Brain microvascular endothelial cell (primary cell): ENCODE results near the gene DDAH1.

Experiments used
- DNase-seq: peaks from one replicate; pipeline ENCODE4 v3.0.0-alpha.2; 2020
- H3K27ac ChIP-seq: fragments of 250-450 bp; sonication (Bioruptor Pico); 2 replicates; pipeline ENCODE4 v1.5.1; 2020; ENCODE audit warnings: mild to moderate bottlenecking, moderate library complexity
- H3K27me3 ChIP-seq: fragments of 250-450 bp; sonication (Bioruptor Pico); replicated peaks from 2 replicates; pipeline ENCODE4 v1.5.1; 2020; ENCODE audit warnings: mild to moderate bottlenecking
- H3K36me3 ChIP-seq: fragments of 250-450 bp; sonication (Bioruptor Pico); replicated peaks from 2 replicates; pipeline ENCODE4 v1.5.1; 2020; ENCODE audit warnings: mild to moderate bottlenecking
- H3K4me3 ChIP-seq: 2 replicates; pipeline ENCODE4 v1.5.1; 2011; ENCODE audit warnings: low read depth, mild to moderate bottlenecking, control low read depth, low read length, moderate library complexity
- in situ Hi-C: cut with HindIII; loops from 2 replicates; pipeline ENCODE4 v1.10.0; 2017; ENCODE audit warnings: low sequenced_read_pairs, low pct_ligation_motif_present
- TF ChIP-seq, protein P1 (sequence below): IDR thresholded peaks from 2 replicates; pipeline ENCODE4 v1.5.1; 2011; ENCODE audit warnings: low read depth, mild to moderate bottlenecking, moderate library complexity, low read length, control low read depth, inconsistent platforms; ENCODE audit errors: missing control alignments

DDAH1 gene

DNA sequence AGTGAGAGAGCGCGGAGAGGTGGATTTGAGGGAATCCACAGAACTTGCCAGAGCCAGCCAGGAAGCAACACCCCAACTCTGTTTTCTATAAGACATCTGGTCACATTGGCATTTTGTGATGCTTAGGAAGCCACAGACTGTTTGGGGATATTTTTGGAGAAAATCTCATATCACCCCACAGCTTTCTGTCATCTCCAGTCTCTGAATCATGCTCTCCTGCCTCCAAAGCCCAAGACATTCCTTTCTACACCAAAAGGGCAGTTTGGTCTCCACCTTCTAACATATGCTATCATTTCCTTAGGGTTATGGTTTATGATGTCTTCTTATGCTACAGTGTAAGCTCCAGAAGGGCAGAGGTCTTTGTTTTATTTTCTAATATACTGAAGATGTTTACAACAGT lies 174.1 kb downstream of the DDAH1 start:
- Histone ChIP-seq H3K27ac (no peak overlapping the region), H3K27me3 (no peaks in the 10 kb centered on the region), H3K36me3 (no peaks in the 10 kb centered on the region), H3K4me3 (no peak overlapping the region)
- no peak for DNase-seq
- TF ChIP-seq, protein P1, sequence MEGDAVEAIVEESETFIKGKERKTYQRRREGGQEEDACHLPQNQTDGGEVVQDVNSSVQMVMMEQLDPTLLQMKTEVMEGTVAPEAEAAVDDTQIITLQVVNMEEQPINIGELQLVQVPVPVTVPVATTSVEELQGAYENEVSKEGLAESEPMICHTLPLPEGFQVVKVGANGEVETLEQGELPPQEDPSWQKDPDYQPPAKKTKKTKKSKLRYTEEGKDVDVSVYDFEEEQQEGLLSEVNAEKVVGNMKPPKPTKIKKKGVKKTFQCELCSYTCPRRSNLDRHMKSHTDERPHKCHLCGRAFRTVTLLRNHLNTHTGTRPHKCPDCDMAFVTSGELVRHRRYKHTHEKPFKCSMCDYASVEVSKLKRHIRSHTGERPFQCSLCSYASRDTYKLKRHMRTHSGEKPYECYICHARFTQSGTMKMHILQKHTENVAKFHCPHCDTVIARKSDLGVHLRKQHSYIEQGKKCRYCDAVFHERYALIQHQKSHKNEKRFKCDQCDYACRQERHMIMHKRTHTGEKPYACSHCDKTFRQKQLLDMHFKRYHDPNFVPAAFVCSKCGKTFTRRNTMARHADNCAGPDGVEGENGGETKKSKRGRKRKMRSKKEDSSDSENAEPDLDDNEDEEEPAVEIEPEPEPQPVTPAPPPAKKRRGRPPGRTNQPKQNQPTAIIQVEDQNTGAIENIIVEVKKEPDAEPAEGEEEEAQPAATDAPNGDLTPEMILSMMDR = no peak
- in situ Hi-C loops = no loop called here

DNA sequence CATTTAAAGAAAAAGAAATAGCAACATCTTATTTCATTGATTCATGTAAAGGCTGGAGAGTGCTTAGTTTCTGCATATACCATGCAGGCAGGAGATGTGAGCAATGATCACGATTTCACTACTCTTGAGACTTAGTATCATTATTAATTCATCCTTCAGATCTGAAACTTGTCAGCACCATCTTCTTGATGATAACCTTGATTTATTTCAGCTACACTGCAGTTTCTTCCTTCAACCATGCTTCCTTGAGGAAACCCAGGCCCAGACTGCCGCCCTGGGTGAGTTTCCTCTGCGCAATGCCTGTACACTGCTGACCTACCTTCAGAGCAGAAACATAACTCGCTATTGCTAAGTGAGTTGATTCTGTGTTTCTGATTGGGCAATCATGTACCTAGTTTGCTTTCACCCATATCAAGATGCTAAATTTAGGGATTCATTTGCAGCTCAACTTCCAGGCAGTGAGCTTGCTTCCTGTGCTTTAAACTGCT lies 175.1 kb downstream of the DDAH1 start:
- H3K27ac ChIP-seq = peak overlapping the region; percentile 42
- in situ Hi-C loops = no loop called here
- H3K36me3 ChIP-seq = no peaks in the 10 kb centered on the region
- no peak for DNase-seq
- no peak overlapping the region for H3K4me3 ChIP-seq
- no peaks in the 10 kb centered on the region for H3K27me3 ChIP-seq
- TF ChIP-seq, protein P1 = no peak

DNA sequence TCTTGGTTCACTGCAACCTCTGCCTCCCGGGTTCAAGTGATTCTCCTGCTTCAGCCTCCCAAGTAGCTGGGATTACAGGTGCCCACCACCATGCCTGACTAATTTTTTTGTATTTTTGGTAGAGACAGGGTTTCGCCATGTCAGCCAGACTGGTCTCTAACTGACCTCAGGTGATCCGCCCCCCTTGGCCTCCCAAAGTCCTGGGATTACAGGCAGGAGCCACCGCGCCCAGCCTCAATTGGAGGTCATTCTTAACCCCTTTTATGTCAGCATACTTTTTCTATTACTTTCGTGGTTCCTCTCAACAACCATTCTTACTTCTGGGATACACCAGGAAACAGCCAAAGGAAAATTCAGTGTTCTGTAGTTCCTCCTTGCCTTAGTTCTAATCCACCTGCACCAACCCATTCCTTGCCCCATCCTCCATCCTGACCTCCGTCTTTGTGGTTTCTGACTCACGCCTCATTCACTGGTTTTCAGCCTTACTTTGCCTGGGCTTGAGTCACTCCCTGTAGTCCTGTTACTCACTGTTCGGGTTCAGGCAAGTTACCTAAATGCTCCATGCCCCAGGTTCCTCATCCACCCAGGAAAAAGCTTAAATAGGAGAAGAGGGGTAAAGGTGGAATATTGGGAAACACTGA lies 175.6 kb downstream of the DDAH1 start:
- peak overlapping the region; percentile 42 for H3K27ac ChIP-seq
- in situ Hi-C loops = no loop called here

DNA sequence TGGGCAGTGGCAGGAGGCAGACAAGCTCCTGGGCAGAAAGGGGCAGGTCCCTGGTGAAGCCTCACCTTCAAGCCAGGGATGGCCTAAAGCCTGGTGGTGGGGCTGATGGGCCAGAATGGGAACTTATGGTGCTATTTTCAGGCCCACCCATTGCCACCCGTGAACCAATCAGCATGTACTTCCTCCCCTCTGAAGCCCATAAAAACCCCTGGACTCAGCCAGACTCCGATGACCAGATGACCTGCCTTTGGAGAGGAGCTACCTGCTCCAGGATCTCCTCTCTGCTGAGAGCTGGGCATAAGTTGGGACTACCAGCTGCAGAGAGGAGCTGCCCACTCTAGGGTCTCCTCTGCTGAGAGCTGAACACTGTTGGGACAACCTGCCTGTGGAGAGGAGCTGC lies 180.8 kb downstream of the DDAH1 start:
- no peak overlapping the region for H3K4me3 ChIP-seq
- no peaks in the 10 kb centered on the region for H3K27me3 ChIP-seq
- DNase-seq = no peak
- no peak overlapping the region for H3K27ac ChIP-seq
- TF ChIP-seq, protein P1 = no peak
- no peaks in the 10 kb centered on the region for H3K36me3 ChIP-seq
- in situ Hi-C loops = no loop called here

More for the DNA sequence above, 175.6 kb downstream of the DDAH1 start:
- no peaks in the 10 kb centered on the region for H3K36me3 ChIP-seq
- peak; percentile 90 for DNase-seq
- no peaks in the 10 kb centered on the region for H3K27me3 ChIP-seq
- TF ChIP-seq, protein P1 = no peak
- H3K4me3 ChIP-seq = no peak overlapping the region

DNA sequence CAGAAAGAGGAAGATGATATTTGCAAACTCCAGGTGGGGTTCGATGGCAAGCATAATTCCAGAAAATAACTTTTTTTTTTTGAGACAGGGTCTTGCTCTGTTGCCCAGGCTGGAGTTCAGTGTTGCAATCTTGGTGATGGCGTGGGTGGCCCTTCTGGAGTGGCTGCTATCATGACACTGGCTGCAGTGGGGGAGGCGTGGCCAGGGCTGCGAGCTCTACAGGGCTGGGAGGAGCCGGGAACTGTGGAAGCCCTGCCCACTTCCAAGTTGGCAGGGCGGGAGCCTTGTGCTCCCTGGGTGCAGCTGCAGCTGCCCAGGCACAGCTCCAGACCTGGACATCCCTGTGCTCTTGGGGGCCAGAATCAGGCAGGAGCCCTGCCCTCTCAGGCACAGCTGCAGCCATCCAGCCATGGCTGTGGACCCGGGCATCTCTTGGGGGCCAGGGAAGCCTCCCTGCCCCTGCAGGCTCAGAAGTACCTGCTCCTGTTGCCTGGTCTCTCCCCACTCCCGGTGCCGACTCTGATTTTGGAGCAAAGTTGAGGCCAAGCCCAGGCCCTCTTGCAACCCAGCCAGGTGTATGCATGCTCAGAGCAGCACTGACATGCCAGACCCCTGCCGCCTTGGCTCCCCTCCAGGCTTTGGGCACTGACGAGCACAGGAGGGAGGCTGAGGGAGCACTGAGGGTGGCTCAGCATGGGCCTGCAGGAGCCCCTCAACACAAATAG lies 181.3 kb downstream of the DDAH1 start:
- TF ChIP-seq, protein P1 = no peak
- Histone ChIP-seq H3K36me3 (no peaks in the 10 kb centered on the region), H3K4me3 (no peak overlapping the region), H3K27me3 (no peaks in the 10 kb centered on the region), H3K27ac (no peak overlapping the region)
- in situ Hi-C loops = no loop called here
- no peak for DNase-seq

DNA sequence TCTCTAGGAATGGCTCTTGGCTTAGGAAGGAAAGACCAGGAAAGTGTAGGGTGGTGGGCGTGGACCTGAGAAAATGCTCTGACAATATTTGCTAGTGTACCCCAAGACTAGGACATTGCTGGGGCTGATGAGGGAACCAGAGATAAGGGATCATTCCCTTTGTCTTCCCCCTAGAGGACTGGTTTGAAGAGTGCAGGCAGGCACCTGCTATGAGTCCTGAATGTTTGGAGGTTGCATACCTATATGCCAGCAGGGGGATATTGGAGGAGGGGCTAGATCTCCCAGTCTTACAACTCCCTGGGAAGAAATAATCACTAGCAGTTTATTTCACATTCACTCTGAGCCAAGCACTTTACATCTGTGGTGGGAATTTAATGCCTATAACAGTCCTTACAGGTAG lies 182.5 kb downstream of the DDAH1 start:
- TF ChIP-seq, protein P1 = peak; percentile 24
- in situ Hi-C loops = no loop called here
- H3K27ac ChIP-seq = no peak overlapping the region

More for the DNA sequence above, 182.5 kb downstream of the DDAH1 start:
- Histone ChIP-seq H3K27me3 (no peaks in the 10 kb centered on the region), H3K36me3 (no peaks in the 10 kb centered on the region), H3K4me3 (no peak overlapping the region)
- no peak for DNase-seq
